Lower leg skin (tissue), 4 donors: ENCODE measurements around the gene HOXC9. TPM values are rescaled to one million over a fixed set of nuclear protein-coding genes. Genes with fewer than 3 reads are reported as not detected.
"Not testable (repeated sequence)": the region's sequence is repeated elsewhere in the genome, so short reads cannot be mapped to it uniquely, and the experiment has no call there.

Source experiments
- DNase-seq, 2 donors: peaks; one replicate each; pipeline ENCODE4 v3.0.0-alpha.2; 2019; ENCODE audit warnings: low spot score in 2 of 2
- H3K4me3 ChIP-seq: fragments of 200-600 bp; sonication (generic); 2 replicates; pipeline ENCODE4 v1.5.1; 2017; ENCODE audit warnings: mild to moderate bottlenecking, low read depth; ENCODE audit not compliant: poor library complexity, severe bottlenecking
- POLR2A ChIP-seq, 2 donors: fragments of 450-650 bp; IDR thresholded peaks; one replicate each; pipeline ENCODE4 v1.6.1; 2016 to 2017; ENCODE audit warnings: antibody characterized with exemption in 2 of 2, mild to moderate bottlenecking in 1 of 2, moderate library complexity in 1 of 2
- WGBS, 2 donors: methylation state at CpG; one replicate each; pipeline ENCODE4 v1.1.5; 2018; 5-methylcytosine and 5-hydroxymethylcytosine counted together
- intact Hi-C: fragments of 100-400 bp; cut with DNase I; formaldehyde crosslinking; loops from one replicate; pipeline ENCODE4 v1.15.0; 2023; ENCODE audit warnings: low total_unique reads
- total RNA-seq, 4 donors: library from RNA; depleted of rRNA; stranded (reverse); fragments of >200 nt; gene quantifications; one replicate each; pipeline ENCODE4 v1.1.0, GENCODE V29; 2016
- TF ChIP-seq, protein P1 (sequence below), 3 donors: fragments of 450-650 bp; IDR thresholded peaks; one replicate each; pipeline ENCODE4 v1.5.1; 2016; ENCODE audit warnings: antibody characterized with exemption in 3 of 3, mild to moderate bottlenecking in 3 of 3, moderate library complexity in 2 of 3

HOXC9 gene
- total RNA-seq, 4 donors from 2014 or later: 9.6 to 16.8 (median 11.7) TPM

DNA sequence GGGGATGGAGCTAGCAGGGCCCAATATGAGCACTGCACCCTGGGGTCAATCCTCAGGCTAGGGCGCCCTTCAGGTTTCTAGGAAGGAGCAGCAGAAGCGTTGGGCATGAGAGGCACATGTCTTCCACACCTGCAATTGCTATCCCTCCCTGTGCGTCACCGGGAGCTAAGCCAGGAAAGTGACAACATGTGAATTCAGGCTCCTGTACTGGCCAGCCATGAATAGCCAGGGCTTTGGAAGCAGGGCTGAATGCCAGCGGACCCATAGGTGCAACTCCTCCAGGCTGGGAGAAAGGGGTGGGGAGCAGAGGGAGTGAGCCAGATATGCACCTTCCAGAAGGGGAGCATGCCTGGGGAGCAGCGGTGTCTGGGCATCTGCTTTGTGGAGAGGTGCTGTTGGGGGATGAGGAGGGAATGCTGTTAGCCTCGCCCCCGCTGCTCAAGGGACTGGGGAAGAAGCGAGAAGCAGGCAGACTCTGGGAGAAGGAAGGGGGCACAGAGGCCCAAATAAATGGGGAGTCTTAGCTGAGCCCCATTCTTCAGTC is 39.0 kb downstream of the HOXC9 start:
- no peak for TF ChIP-seq POLR2A (IDR thresholded peaks at IDR 0.05)
- TF ChIP-seq, protein P1, sequence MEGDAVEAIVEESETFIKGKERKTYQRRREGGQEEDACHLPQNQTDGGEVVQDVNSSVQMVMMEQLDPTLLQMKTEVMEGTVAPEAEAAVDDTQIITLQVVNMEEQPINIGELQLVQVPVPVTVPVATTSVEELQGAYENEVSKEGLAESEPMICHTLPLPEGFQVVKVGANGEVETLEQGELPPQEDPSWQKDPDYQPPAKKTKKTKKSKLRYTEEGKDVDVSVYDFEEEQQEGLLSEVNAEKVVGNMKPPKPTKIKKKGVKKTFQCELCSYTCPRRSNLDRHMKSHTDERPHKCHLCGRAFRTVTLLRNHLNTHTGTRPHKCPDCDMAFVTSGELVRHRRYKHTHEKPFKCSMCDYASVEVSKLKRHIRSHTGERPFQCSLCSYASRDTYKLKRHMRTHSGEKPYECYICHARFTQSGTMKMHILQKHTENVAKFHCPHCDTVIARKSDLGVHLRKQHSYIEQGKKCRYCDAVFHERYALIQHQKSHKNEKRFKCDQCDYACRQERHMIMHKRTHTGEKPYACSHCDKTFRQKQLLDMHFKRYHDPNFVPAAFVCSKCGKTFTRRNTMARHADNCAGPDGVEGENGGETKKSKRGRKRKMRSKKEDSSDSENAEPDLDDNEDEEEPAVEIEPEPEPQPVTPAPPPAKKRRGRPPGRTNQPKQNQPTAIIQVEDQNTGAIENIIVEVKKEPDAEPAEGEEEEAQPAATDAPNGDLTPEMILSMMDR (IDR thresholded peaks at IDR 0.05): no peak
- no peak overlapping the region for H3K4me3 ChIP-seq
- WGBS, 2 donors: 34 to 45% methylated on average over 9 of the region's 9 CpGs
- peak in 1 of 2 donors; percentile 93 for DNase-seq
- intact Hi-C loops: no loop called here

DNA sequence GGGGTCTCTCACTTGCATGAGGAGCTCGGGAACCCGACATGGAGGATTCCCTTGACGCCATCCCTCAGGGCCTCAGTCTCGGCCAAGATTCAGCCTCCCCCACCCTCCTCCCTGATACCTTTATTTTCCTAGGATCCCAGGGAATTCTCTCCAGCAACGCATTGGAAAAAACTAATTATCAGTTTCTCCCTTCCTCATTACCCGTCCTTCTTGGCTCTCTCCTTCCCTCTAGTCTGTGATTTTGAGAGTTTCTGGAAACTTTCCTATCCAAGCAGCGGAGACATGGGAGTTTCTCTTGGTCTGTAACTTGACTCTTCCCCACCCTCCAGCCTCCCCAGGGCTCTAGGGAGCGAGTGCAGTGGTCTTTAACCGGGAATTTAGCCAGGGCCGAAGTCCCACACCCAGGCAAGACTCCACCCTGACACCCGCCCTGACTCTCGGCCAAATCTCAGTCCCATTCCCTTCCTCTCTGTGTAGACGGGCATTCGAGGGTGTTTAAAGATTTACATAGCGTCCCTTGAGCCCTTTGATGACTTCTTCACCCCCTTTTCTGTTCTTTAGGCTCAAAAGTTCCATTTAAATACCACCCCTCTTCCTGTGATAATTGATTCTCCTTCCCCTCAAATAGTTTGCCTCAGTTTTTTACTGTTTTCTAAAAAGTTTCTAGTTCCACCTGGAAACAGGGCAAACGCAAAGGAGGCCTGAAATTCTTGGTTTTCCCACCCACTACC is 39.6 kb downstream of the HOXC9 start:
- no peak for TF ChIP-seq POLR2A (IDR thresholded peaks at IDR 0.05)
- TF ChIP-seq, protein P1 (IDR thresholded peaks at IDR 0.05): no peak
- 40 to 42% methylated on average over 16 of the region's 16 CpGs for WGBS, 2 donors
- intact Hi-C loops: loop anchor here (10.0 kb wide), 1 partner anchor 85 kb away; no protein-coding TSS in a partner anchor
- no peak for DNase-seq
- no peak overlapping the region for H3K4me3 ChIP-seq

DNA sequence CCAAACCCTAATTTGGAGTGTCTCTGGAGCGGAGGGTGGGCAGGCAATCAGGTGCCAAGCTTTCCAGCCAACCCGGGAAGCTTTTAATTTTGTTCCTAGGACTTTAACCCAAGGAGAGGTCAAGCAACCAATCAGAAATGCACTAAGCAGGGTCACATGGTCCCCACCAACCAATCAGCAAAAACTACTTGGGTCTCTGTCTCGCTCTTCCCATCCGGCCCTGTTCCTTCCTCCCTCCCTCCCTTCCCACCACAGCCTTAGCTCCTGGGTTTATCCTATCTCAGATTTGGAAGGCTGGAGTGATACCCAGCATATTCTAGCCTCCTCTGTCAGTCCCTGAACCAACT is 40.2 kb downstream of the HOXC9 start:
- WGBS, 2 donors: 49 to 55% methylated on average over 4 of the region's 4 CpGs
- H3K4me3 ChIP-seq: no peak overlapping the region
- TF ChIP-seq POLR2A (IDR thresholded peaks at IDR 0.05): no peak
- TF ChIP-seq, protein P1 (IDR thresholded peaks at IDR 0.05): no peak
- no peak for DNase-seq
- intact Hi-C loops: loop anchor here (10.0 kb wide), 1 partner anchor 85 kb away; no protein-coding TSS in a partner anchor

DNA sequence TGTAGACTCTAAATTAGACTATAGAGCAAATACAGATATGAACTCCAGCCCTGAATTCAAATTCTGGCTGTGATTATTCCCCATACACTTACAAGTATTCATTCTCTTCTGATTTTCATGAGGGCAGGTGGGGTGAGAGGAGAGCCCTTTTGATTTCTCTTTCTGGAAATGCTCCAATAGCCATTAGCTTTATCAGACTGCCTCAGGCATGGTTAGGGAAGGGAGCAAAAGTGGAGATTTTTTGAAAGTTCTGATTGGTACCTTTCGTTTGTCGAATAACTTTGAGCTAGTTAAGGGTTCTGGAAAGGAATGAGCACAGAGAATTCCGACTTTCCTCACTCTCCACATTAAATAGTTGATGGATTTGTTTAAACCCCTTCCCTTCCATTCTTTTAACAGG is 40.7 kb downstream of the HOXC9 start:
- no peak overlapping the region for H3K4me3 ChIP-seq
- intact Hi-C loops: loop anchor here (10.0 kb wide), 1 partner anchor 84 kb away; no protein-coding TSS in a partner anchor
- TF ChIP-seq, protein P1 (IDR thresholded peaks at IDR 0.05): no peak
- no peak for TF ChIP-seq POLR2A (IDR thresholded peaks at IDR 0.05)
- no peak for DNase-seq
- WGBS, 2 donors: 75 to 77% methylated on average over 3 of the region's 3 CpGs

DNA sequence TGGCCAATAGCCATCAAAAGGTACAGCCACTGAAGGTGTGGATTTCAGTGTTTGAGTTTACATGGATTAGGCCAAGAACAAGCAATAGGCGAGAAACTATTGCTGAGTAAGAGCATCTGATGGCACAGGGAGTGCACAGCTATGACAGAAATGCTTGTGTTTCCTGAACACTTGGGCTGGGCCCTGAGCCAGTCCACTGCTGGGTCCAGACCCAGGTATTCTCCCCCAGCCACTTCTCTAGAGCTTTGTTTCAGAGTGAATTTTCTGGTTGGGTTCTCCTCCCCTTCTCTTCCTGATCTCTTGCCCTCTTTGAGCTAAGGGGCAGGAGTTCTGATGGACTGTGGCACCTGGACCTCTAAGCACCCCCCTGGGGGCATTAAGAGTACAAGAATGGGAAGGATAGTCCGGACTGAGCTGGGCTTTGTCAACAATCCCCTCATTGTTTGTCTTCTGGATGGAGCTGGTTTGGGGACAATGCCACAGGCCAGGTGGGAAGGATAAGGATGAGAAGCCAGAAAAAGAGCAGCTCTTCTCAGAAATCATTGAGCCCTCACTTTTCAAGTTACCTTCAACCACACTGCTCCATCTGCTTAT is 41.2 kb downstream of the HOXC9 start:
- 65 to 66% methylated on average over 2 of the region's 2 CpGs for WGBS, 2 donors
- TF ChIP-seq, protein P1 (IDR thresholded peaks at IDR 0.05): no peak
- no peak for TF ChIP-seq POLR2A (IDR thresholded peaks at IDR 0.05)
- intact Hi-C loops: loop anchor here (10.0 kb wide), 1 partner anchor 84 kb away; no protein-coding TSS in a partner anchor
- H3K4me3 ChIP-seq: no peak overlapping the region
- DNase-seq: no peak

DNA sequence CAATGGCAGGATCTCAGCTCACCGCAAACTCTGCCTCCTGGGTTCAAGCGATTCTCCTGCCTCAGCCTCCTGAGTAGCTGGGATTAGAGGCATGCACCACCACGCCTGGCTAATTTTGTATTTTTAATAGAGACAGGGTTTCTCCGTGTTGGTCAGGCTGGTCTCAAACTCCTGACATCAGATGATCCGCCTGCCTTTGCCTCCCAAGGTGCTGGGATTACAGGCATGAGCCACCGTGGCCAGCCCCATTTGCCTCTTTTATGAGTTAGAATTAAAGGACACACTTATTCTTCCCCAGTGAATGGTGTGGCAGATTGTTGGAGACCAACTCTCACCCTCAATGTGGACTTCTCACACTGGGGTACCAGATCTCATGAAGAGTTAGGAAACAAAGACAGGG is 42.1 kb downstream of the HOXC9 start:
- 82 to 88% methylated on average over 6 of the region's 6 CpGs for WGBS, 2 donors
- DNase-seq: peak in 1 of 2 donors; percentile 82
- H3K4me3 ChIP-seq: not testable (repeated sequence)

More for the DNA sequence above, 42.1 kb downstream of the HOXC9 start:
- intact Hi-C loops: loop anchor here (10.0 kb wide), 1 partner anchor 83 kb away; no protein-coding TSS in a partner anchor
